GM12801 (cell line): Measurements from ENCODE around the gene IGHMBP2.

Source experiments
- CTCF ChIP-seq: IDR thresholded peaks from one replicate; pipeline ENCODE4 v1.5.1; 2011; ENCODE audit warnings: control low read depth; ENCODE audit not compliant: insufficient read length; ENCODE audit errors: extremely low read depth

The IGHMBP2 gene

GRCh38 chr11:68880851-68881250 lies 22.8 kb upstream of the IGHMBP2 start:
- no peak for TF ChIP-seq CTCF

GRCh38 chr11:68881320-68881719 lies 22.4 kb upstream of the IGHMBP2 start:
- no peak for TF ChIP-seq CTCF

DNA sequence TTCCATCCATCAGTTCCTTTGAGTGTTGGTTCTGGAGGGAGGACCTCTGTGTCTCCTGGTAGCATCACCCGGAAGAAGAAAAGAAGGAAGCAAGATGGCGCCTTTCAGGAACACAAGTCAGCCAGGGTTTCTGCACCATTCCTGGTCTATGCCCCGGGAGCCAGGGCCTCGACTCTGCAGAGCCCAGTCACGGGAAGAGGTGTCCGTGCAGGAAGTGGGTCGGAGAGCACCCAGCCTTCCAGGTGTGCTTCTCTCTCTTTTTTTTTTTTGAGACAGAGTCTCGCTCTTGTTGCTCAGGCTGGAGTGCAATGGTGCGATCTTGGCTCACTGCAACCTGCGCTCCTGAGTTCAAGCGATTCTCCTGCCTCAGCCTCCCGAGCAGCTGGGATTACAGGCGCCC lies 21.3 kb upstream of the IGHMBP2 start:
- TF ChIP-seq CTCF, result no peak

GRCh38 chr11:68889948-68890446 lies 13.7 kb upstream of the IGHMBP2 start:
- TF ChIP-seq CTCF, result no peak

- TF ChIP-seq CTCF, result no peak
Measured at GRCh38 chr11:68890490-68891231, 13.0 kb upstream of the IGHMBP2 start.

GRCh38 chr11:68891351-68891948 lies 12.2 kb upstream of the IGHMBP2 start:
- no peak for TF ChIP-seq CTCF

DNA sequence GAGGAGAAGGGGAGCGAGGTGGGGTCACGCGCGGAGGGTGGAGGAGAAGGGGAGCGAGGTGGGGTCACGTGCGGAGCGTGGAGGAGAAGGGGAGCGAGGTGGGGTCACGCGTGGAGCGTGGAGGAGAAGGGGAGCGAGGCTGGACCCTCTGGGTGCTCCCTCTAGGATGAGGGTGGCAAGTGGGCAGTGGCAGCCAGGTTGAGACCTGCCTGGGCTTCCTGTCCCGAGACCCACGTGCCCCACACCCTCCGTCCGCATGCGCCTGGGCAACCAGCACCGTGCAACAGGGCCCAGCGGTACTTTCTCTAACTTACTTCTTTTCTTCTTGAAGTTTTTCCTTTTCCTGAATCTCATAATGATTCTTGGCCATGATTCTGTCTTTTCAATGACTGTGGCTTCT lies 11.1 kb upstream of the IGHMBP2 start:
- TF ChIP-seq CTCF, result no peak
